Endothelial cell of umbilical vein (primary cell): Measurements from ENCODE around the gene PHACTR1. TPM values are rescaled to one million over a fixed set of nuclear protein-coding genes. Genes with fewer than 3 reads are reported as not detected.

Experiments
- BruUV-seq: library from RNA; stranded (reverse); fragments of 400-500 nt; replicated peaks from 2 replicates; lab custom pipeline; 2021; lab: Mats Ljungman, UMichigan
- CTCF ChIA-PET: fragments of 300-600, 350-600 bp; sonication (Branson Sonifier 250); formaldehyde crosslinking; loops from one replicate; lab custom pipeline; 2021; ENCODE audit warnings: antibody characterized with exemption, inconsistent platforms; lab: Charles Lee
- POLR2A ChIA-PET: fragments of 300-600, 350-600 bp; sonication (Branson Sonifier 250); formaldehyde crosslinking; loops from one replicate; lab custom pipeline; 2021; ENCODE audit warnings: antibody characterized with exemption, inconsistent platforms; lab: Charles Lee
- DNase-seq: peaks from one replicate; pipeline ENCODE4 v3.0.0-alpha.2; 2011; ENCODE audit warnings: low read depth, low spot score
- FAIRE-seq: peaks from 2 replicates; lab custom pipeline; 2011; peaks lifted over from hg19 to GRCh38; lab: Jason Lieb, UNC
- H2AFZ ChIP-seq: 2 replicates; pipeline ENCODE4 v1.6.0; 2012; ENCODE audit warnings: low read depth, low read length, control low read depth, inconsistent platforms
- H3K27ac ChIP-seq: 2 replicates; pipeline ENCODE4 v1.5.1; 2011; ENCODE audit warnings: low read depth, mild to moderate bottlenecking, control low read depth, low read length, moderate library complexity; ENCODE audit not compliant: insufficient read depth
- H3K27me3 ChIP-seq, 2 experiments: 2 replicates each; pipeline versions ENCODE4 v1.6.0 to v1.6.1; 2011; ENCODE audit warnings: low read length in 2 of 2, mixed read lengths in 1 of 2; ENCODE audit not compliant: control insufficient read depth in 2 of 2, insufficient read depth in 2 of 2
- H3K36me3 ChIP-seq, 2 experiments: 2 replicates in 1 of 2; 3 replicates in 1 of 2; pipeline ENCODE4 v1.5.1; 2011; ENCODE audit warnings: low read length in 2 of 2, mild to moderate bottlenecking in 1 of 2, moderate library complexity in 1 of 2; ENCODE audit not compliant: control insufficient read depth in 2 of 2, insufficient read depth in 2 of 2; ENCODE audit errors: extremely low read depth in 1 of 2
- H3K4me1 ChIP-seq: 3 replicates; pipeline ENCODE4 v1.5.1; 2011; ENCODE audit warnings: mild to moderate bottlenecking, low read length; ENCODE audit not compliant: control insufficient read depth, insufficient read depth; ENCODE audit errors: extremely low read depth
- H3K4me2 ChIP-seq: 2 replicates; pipeline ENCODE4 v1.6.1; 2011; ENCODE audit warnings: low read length, control low read depth, mixed read lengths; ENCODE audit not compliant: insufficient read depth
- H3K4me3 ChIP-seq, 3 experiments: fragments of 200-600 bp in 1 of 3; sonication (generic), shearing (Covaris generic) in 1 of 3; replicated peaks in 1 of 3; 2 replicates each; pipeline ENCODE4 v1.5.1; 2011 to 2016; ENCODE audit warnings: control low read depth in 3 of 3, low read length in 3 of 3, mild to moderate bottlenecking in 2 of 3, inconsistent platforms in 1 of 3, low read depth in 1 of 3, moderate library complexity in 1 of 3; ENCODE audit not compliant: insufficient read depth in 1 of 3
- H3K79me2 ChIP-seq: 2 replicates; pipeline ENCODE4 v1.6.0; 2012; ENCODE audit warnings: low read length, inconsistent platforms; ENCODE audit not compliant: control insufficient read depth, insufficient read depth
- H3K9ac ChIP-seq: replicated peaks from 2 replicates; pipeline ENCODE3; 2011; ENCODE audit warnings: low read length, control low read depth; ENCODE audit not compliant: insufficient read depth; ENCODE audit errors: extremely low read depth
- H3K9me1 ChIP-seq: replicated peaks from 3 replicates; pipeline ENCODE4 v1.6.0; 2011; ENCODE audit warnings: mild to moderate bottlenecking, low read length; ENCODE audit not compliant: control insufficient read depth, insufficient read depth; ENCODE audit errors: extremely low read depth
- H3K9me3 ChIP-seq: replicated peaks from 2 replicates; pipeline ENCODE4 v1.5.1; 2012; ENCODE audit warnings: low read length, inconsistent platforms; ENCODE audit not compliant: control insufficient read depth, insufficient read depth
- H4K20me1 ChIP-seq: replicated peaks from 2 replicates; pipeline ENCODE3; 2011; ENCODE audit warnings: mild to moderate bottlenecking, low read length; ENCODE audit not compliant: control insufficient read depth, insufficient read depth; ENCODE audit errors: extremely low read depth
- CTCF ChIP-seq, 2 donors: IDR thresholded peaks; 1 replicate in 1 of 2; 2 replicates in 1 of 2; pipeline ENCODE4 v1.5.1; 2011; ENCODE audit warnings: low read length in 2 of 2, mild to moderate bottlenecking in 2 of 2, moderate library complexity in 2 of 2, control low read depth in 1 of 2, inconsistent platforms in 1 of 2, low read depth in 1 of 2; ENCODE audit not compliant: insufficient read depth in 1 of 2; ENCODE audit errors: extremely low read depth in 1 of 2
- EZH2 ChIP-seq: IDR thresholded peaks from 2 replicates; pipeline ENCODE4 v1.6.1; 2012; ENCODE audit warnings: borderline replicate concordance, low read depth, mild to moderate bottlenecking, moderate library complexity, low read length, inconsistent platforms; ENCODE audit not compliant: severe bottlenecking
- FOS ChIP-seq: IDR thresholded peaks from 2 replicates; pipeline ENCODE4 v1.6.1; 2011; ENCODE audit warnings: mild to moderate bottlenecking, low read length, moderate library complexity, borderline replicate concordance; ENCODE audit not compliant: insufficient read depth
- GATA2 ChIP-seq: IDR thresholded peaks from 2 replicates; pipeline ENCODE4 v1.7.0; 2011; ENCODE audit warnings: low read depth, mild to moderate bottlenecking, moderate library complexity, mixed read lengths, low read length; ENCODE audit not compliant: insufficient read length, insufficient read depth
- JUN ChIP-seq: IDR thresholded peaks from 2 replicates; pipeline ENCODE4 v1.6.1; 2011; ENCODE audit warnings: borderline replicate concordance, low read depth; ENCODE audit not compliant: insufficient read length, insufficient read depth
- MYC ChIP-seq: IDR thresholded peaks from one replicate; pipeline ENCODE4 v1.6.1; 2011; ENCODE audit warnings: mild to moderate bottlenecking, low read depth, low read length
- POLR2A ChIP-seq: IDR thresholded peaks from 2 replicates; pipeline ENCODE4 v1.6.1; 2012; ENCODE audit warnings: low read depth, mild to moderate bottlenecking, control low read depth, low read length
- POLR2AphosphoS5 ChIP-seq: IDR thresholded peaks from 2 replicates; pipeline ENCODE4 v1.6.1; 2012; ENCODE audit warnings: low read depth, mild to moderate bottlenecking, control low read depth, low read length, moderate library complexity; ENCODE audit not compliant: insufficient read depth
- dilution Hi-C: fragments of 300-500 bp; cut with MboI; formaldehyde crosslinking; loops from one replicate; pipeline ENCODE4 v1.15.0; 2019; ENCODE audit warnings: low sequenced_read_pairs; ENCODE audit not compliant: extremely low pct_ligation_motif_present
- intact Hi-C: fragments of 100-400 bp; cut with micrococcal nuclease; formaldehyde crosslinking; loops from one replicate; pipeline ENCODE4 v1.10.0; 2022
- polyA plus RNA-seq, 4 experiments: library from polyadenylated mRNA; depleted of rRNA in 3 of 4; stranded (reverse) in 3 of 4; unstranded in 1 of 4; fragments of >200 nt; gene quantifications; 2 replicates each; pipeline versions ENCODE4 v1.2.1 to v1.2.3, GENCODE V29; 2011 to 2012; ENCODE audit warnings: missing spikeins in 1 of 4
- total RNA-seq: library from RNA; stranded (reverse); gene quantifications from 2 replicates; pipeline ENCODE4 v1.2.3, GENCODE V29; 2021
- TF ChIP-seq, protein P1 (sequence below): IDR thresholded peaks from 2 replicates; pipeline ENCODE4 v1.6.1; 2011; ENCODE audit not compliant: insufficient read depth, insufficient read length

PHACTR1 gene
- total and polyA plus RNA-seq, 2 donors (not counting 3 experiments of a cell fraction or from before 2014, with no cell fraction given): 2.4 to 23.2 TPM

DNA sequence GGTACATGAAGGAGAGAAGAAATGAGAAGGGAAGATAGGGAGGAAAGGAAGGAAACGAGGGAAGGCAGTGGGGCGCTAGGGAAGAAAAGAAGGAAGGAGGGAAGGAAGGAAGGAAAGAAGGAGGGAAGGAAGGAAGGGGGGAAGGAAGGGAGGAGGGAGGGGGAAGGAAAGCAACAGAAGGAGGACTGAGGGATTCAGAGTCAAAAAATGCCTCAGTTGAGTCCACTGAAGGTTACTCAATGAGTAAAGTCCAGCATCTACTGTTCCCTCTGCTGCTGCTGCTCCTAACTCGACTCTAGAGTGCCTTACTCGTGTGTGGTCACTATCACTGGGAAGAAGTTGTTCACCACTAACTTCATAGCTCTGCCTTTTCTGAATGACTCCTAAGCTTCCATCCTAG lies 33.8 kb downstream of the PHACTR1 start:
- Histone ChIP-seq H3K79me2 (no peaks in the 10 kb centered on the region), H2AFZ (no peak overlapping the region), H3K27ac (no peak overlapping the region), H3K4me1 (no peaks in the 10 kb centered on the region), H4K20me1 (no peaks in the 10 kb centered on the region), H3K9ac (no peak overlapping the region), H3K27me3 (peaks cover 21 to 29% of the 10 kb centered on the region in 2 experiments), H3K36me3 (no peaks in the 10 kb centered on the region), H3K9me1 (no peaks in the 10 kb centered on the region), H3K4me3 (no peak overlapping the region), H3K4me2 (no peak overlapping the region), H3K9me3 (no peaks in the 10 kb centered on the region)
- DNase-seq (no peak), FAIRE-seq (no peak)
- intact Hi-C loops: no loop called here
- TF ChIP-seq JUN (no peak), CTCF (IDR thresholded peaks at IDR 0.05; ENCODE audit: extremely low read depth in 1 of 2, insufficient read depth in 1 of 2, low read depth in 1 of 2, low read length in 2 of 2) (no peak), EZH2 (no peak), MYC (no peak), FOS (no peak), POLR2A (no peak), GATA2 (no peak), POLR2AphosphoS5 (no peak)
- TF ChIP-seq, protein P1, sequence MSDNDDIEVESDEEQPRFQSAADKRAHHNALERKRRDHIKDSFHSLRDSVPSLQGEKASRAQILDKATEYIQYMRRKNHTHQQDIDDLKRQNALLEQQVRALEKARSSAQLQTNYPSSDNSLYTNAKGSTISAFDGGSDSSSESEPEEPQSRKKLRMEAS: no peak
- dilution Hi-C loops: no loop called here
- CTCF ChIA-PET: no interaction called here
- BruUV-seq: no TSS peak
- POLR2A ChIA-PET: no interaction called here
